Psoas muscle (tissue), 8 donors: Measurements from ENCODE around the gene CACNA2D1. TPM values are rescaled to one million over a fixed set of nuclear protein-coding genes. Genes with fewer than 3 reads are reported as not detected.

Source experiments
- ATAC-seq, 4 donors: fragments of 200-7000 bp; cut with Tn5 transposase; one replicate each; pipeline ENCODE4 v1.9.1; 2020; ENCODE audit warnings: moderate library complexity in 3 of 4, mild to moderate bottlenecking in 2 of 4
- DNase-seq, 2 donors: peaks; one replicate each; pipeline ENCODE4 v3.0.0-alpha.2; 2020
- H3K27ac ChIP-seq: fragments of 200-600 bp; one replicate; pipeline ENCODE4 v1.8.0; 2022
- H3K27me3 ChIP-seq, 3 donors: fragments of 200-600 bp in 1 of 3; one replicate each; pipeline versions ENCODE4 v1.6.1 to v1.8.0; 2013 to 2022; ENCODE audit warnings: low read length in 2 of 3, mild to moderate bottlenecking in 2 of 3, moderate library complexity in 1 of 3; ENCODE audit not compliant: insufficient read depth in 3 of 3
- H3K36me3 ChIP-seq, 2 donors: fragments of 200-600 bp in 1 of 2; one replicate each; pipeline versions ENCODE4 v1.6.1 to v1.8.0; 2013 to 2022; ENCODE audit warnings: low read depth in 1 of 2, mild to moderate bottlenecking in 1 of 2, moderate library complexity in 1 of 2; ENCODE audit not compliant: insufficient read depth in 1 of 2
- H3K4me1 ChIP-seq: fragments of 200-600 bp; one replicate; pipeline ENCODE4 v1.8.0; 2022
- H3K4me3 ChIP-seq: fragments of 200-600 bp; one replicate; pipeline ENCODE4 v1.8.0; 2022; ENCODE audit warnings: mild to moderate bottlenecking
- H3K9me3 ChIP-seq: fragments of 200-600 bp; one replicate; pipeline ENCODE4 v1.8.0; 2022
- WGBS, 3 donors: extraction: QIAGEN DNeasy Blood & Tissue Kit; methylation state at CpG; one replicate each; pipeline versions ENCODE4 v1.1.6 to v1.1.7; 2013; 5-methylcytosine and 5-hydroxymethylcytosine counted together
- intact Hi-C, 2 donors: fragments of 100-400 bp; cut with DNase I; formaldehyde crosslinking; loops; one replicate each; pipeline versions ENCODE4 v1.11.0 to v1.14.2; 2022
- polyA plus RNA-seq, 3 donors: library from polyadenylated mRNA; stranded (reverse); fragments of 200-250 nt; gene quantifications; one replicate each; pipeline ENCODE4 v1.2.3, GENCODE V29; 2013
- total RNA-seq, 4 donors: library from RNA; stranded (reverse); fragmentation: NEBNext Ultra II Directional in 2 of 4; extraction: Animal tissue kit (Norgen Biotek cat#: 25700) in 2 of 4; gene quantifications; one replicate each; pipeline versions ENCODE4 v1.2.1 to v1.2.4, GENCODE V29; 2021 to 2023
- TF ChIP-seq, protein P1 (sequence below): fragments of 200-600 bp; IDR thresholded peaks from one replicate; pipeline ENCODE4 v1.8.0; 2022; ENCODE audit warnings: antibody characterized with exemption
- donor health status: healthy with polysubstance abuse.
- donor health status: DM: no; HTN: no; CAD: no; lungs with moderate emphysema.
- donor health status: Bipolar disorder and iron deficiency.
- donor health status: healthy.
- donor health status: DM: yes; HTN: yes; CAD: no.
- donor health status: DM: no; HTN: no; CAD: no.
- donor health status: DM: no; HTN: no; CAD: no.
- donor health status: DM: yes; HTN: yes; CAD: no.

Gene CACNA2D1
- total and polyA plus RNA-seq, 7 donors: 10.2 to 167 (median 97.5) TPM

DNA sequence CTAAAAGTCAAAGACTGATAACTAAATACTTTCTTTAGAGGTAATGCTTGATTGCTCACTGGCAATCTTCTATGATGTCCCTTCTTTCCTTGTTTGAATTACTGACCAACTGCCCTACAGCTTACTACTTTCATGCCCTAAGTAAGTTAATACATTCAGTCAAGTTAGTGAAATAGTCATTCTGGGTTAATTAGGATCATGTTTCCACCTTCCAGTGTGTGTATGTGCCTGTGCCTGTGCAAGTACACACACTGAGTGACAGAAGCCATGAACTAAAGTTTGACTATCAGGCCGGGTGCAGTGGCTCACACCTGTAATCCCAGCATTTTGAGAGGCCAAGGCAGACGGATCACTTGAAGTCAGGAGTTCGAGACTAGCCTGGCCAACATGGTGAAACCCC is 187.9 kb downstream of the CACNA2D1 start:
- ATAC-seq: peak; percentile 26 to 57 (median 50)
- intact Hi-C loops: no loop called here

DNA sequence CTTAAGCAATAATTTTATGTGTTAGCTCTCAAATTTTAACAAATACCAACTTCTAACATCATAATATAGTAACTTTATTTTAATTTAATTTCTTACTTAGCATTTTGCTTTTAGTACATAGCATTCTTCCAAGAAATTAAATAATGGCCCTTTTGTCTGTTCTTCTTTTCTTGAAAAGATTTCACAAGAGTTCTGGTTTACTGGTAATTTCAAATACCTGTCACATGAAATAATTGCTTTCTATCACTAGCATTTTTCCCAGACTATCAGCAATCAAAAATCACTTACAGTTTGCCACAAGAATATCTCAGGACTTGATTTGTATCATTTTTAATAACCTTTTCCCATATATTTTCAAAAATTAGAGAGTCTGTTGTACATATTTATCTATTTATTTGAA is 193.0 kb downstream of the CACNA2D1 start:
- Histone ChIP-seq H3K4me1 (peaks cover 8% of the 10 kb centered on the region), H3K27ac (no peak overlapping the region), H3K36me3 (no peaks in the 10 kb centered on the region), H3K27me3 (no peaks in the 10 kb centered on the region), H3K9me3 (no peaks in the 10 kb centered on the region), H3K4me3 (no peak overlapping the region)
- DNase-seq (no peak), ATAC-seq (no peak)
- intact Hi-C loops: no loop called here
- TF ChIP-seq, protein P1, sequence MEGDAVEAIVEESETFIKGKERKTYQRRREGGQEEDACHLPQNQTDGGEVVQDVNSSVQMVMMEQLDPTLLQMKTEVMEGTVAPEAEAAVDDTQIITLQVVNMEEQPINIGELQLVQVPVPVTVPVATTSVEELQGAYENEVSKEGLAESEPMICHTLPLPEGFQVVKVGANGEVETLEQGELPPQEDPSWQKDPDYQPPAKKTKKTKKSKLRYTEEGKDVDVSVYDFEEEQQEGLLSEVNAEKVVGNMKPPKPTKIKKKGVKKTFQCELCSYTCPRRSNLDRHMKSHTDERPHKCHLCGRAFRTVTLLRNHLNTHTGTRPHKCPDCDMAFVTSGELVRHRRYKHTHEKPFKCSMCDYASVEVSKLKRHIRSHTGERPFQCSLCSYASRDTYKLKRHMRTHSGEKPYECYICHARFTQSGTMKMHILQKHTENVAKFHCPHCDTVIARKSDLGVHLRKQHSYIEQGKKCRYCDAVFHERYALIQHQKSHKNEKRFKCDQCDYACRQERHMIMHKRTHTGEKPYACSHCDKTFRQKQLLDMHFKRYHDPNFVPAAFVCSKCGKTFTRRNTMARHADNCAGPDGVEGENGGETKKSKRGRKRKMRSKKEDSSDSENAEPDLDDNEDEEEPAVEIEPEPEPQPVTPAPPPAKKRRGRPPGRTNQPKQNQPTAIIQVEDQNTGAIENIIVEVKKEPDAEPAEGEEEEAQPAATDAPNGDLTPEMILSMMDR: no peak

More for the DNA sequence above, 187.9 kb downstream of the CACNA2D1 start:
- 34 to 59% (median 59%) methylated on average over 3 of the region's 3 CpGs for WGBS, 3 donors
- Histone ChIP-seq H3K4me3 (no peak overlapping the region), H3K9me3 (no peaks in the 10 kb centered on the region), H3K27me3 (no peaks in the 10 kb centered on the region), H3K36me3 (no peaks in the 10 kb centered on the region), H3K27ac (no peak overlapping the region), H3K4me1 (peaks cover 33% of the 10 kb centered on the region)
- DNase-seq: no peak
- TF ChIP-seq, protein P1: no peak

DNA sequence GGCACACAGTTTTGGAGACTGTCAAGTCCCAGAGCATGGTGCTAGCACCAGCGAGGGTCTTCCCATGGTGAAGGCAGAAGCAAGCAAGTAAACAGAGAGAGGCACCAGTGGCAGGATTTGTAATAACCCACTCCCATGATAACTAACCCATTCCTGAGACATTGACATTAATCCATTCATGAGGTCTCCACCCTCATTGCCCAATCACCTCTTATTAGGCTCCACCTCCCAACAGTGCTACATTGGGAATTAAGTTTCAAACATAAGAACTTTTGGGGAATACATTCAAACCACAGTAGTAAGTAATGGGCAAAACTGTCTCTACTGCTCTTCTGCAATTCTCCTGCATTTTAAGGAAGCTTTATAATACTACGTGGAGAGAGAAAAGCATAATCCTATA is 193.6 kb downstream of the CACNA2D1 start:
- 93 to 95% (median 94%) methylated on average over 2 of the region's 2 CpGs for WGBS, 3 donors
- intact Hi-C loops: no loop called here
- ATAC-seq: no peak
- Histone ChIP-seq H3K27me3 (no peaks in the 10 kb centered on the region), H3K36me3 (no peaks in the 10 kb centered on the region), H3K4me1 (peaks cover 6% of the 10 kb centered on the region), H3K27ac (no peak overlapping the region), H3K9me3 (no peaks in the 10 kb centered on the region), H3K4me3 (no peak overlapping the region)
- TF ChIP-seq, protein P1: no peak
- no peak for DNase-seq

DNA sequence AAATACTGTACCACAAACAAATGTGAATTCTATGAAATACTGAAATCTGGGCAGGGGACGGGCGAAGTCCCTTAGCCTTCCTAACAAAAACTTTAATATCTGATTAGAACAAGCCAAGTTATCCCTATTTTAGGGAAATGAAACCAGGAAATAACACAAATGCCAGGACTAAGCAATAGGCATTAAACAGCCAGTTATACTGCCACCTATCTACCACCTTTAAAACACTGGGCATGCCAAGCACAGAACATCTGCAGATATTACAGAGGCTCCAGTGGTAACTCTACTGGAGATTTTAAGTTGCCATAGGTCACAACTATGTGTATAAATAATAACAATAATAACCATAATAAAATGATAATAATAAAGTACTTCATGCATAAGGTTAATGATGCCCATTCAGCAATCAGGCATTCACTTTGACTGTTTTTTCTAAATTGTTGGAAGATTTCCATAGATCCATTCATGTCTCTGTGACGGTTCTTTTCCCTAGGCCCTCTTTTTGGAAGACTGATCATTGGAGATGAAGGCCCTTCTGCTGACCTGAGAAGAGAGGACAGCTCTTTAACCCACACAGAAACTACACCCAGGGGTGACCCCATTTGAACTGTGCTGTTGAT is 195.7 kb downstream of the CACNA2D1 start:
- intact Hi-C loops: no loop called here
- H3K36me3 ChIP-seq: no peaks in the 10 kb centered on the region
- TF ChIP-seq, protein P1: peak; percentile 29
- H3K4me1 ChIP-seq: peaks cover 5% of the 10 kb centered on the region
- H3K4me3 ChIP-seq: no peak overlapping the region
- no peaks in the 10 kb centered on the region for H3K9me3 ChIP-seq
- H3K27me3 ChIP-seq: no peaks in the 10 kb centered on the region
- DNase-seq (no peak), ATAC-seq (peak in 1 of 4 donors; percentile 58)
- no peak overlapping the region for H3K27ac ChIP-seq
- 65 to 77% (median 73%) methylated on average over 3 of the region's 3 CpGs for WGBS, 3 donors

DNA sequence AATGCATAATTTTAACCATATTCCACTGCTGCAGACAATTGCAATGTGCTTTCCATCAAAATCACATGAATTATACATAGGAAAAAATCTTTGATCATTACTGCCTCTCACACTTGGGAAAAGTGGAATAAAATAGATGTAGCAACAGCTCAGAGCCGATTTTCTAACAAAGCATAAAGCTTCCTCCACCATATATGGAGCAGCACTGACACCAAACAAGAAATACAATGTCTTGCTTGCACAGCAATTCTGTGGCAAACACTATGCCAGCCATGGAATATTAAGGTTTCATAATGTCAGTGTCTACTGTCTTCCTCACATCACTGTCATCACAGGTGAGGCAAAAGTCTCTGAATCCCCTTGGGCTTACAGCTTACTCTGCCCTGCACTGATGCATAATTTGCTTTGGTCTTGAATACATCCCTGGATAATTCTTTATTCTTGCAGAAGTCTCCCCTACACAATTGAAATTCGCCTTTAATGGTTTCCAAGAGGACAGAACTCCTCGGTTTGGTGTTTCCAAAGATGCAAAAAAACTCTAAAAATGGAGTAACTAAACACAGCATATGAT is 198.5 kb downstream of the CACNA2D1 start:
- H3K36me3 ChIP-seq: no peaks in the 10 kb centered on the region

More for the DNA sequence above, 198.5 kb downstream of the CACNA2D1 start:
- no peak overlapping the region for H3K27ac ChIP-seq
- no peaks in the 10 kb centered on the region for H3K27me3 ChIP-seq
- no peak for DNase-seq
- 71 to 84% (median 75%) methylated on average over 3 of the region's 3 CpGs for WGBS, 3 donors
- H3K4me1 ChIP-seq: peaks cover 5% of the 10 kb centered on the region
- ATAC-seq: peak in 1 of 4 donors; percentile 48
- intact Hi-C loops: no loop called here
- no peaks in the 10 kb centered on the region for H3K9me3 ChIP-seq
- TF ChIP-seq, protein P1: no peak
- H3K4me3 ChIP-seq: no peak overlapping the region
